Heart right ventricle (tissue), 16 donors: Measurements from ENCODE around the gene SLC5A1. TPM values are rescaled to one million over a fixed set of nuclear protein-coding genes. Genes with fewer than 3 reads are reported as not detected.
"Not testable (repeated sequence)": the region's sequence is repeated elsewhere in the genome, so short reads cannot be mapped to it uniquely, and the experiment has no call there.

Source experiments
- ATAC-seq, 8 donors: fragments of 200-7000 bp; cut with Tn5 transposase; one replicate each; pipeline ENCODE4 v1.9.1; 2020; ENCODE audit warnings: mild to moderate bottlenecking in 8 of 8, moderate library complexity in 8 of 8, moderate number of reproducible peaks in 1 of 8
- DNase-seq, 2 donors: peaks; one replicate each; pipeline ENCODE4 v3.0.0-alpha.2; 2020
- H3K27ac ChIP-seq, 10 donors: fragments of 200-600 bp; sonication (generic) in 2 of 10; one replicate each; pipeline versions ENCODE4 v1.5.0 to v1.8.0; 2020 to 2022; ENCODE audit warnings: mild to moderate bottlenecking in 3 of 10
- H3K27me3 ChIP-seq, 7 donors: fragments of 200-600 bp; one replicate each; pipeline ENCODE4 v1.8.0; 2021 to 2022; ENCODE audit warnings: mild to moderate bottlenecking in 2 of 7
- H3K36me3 ChIP-seq, 9 donors: fragments of 200-600 bp; sonication (generic) in 1 of 9; one replicate each; pipeline versions ENCODE4 v1.5.0 to v1.8.0; 2020 to 2022; ENCODE audit warnings: mild to moderate bottlenecking in 2 of 9
- H3K4me1 ChIP-seq, 9 donors: fragments of 200-600 bp; sonication (generic) in 1 of 9; one replicate each; pipeline versions ENCODE4 v1.5.0 to v1.8.0; 2020 to 2022; ENCODE audit warnings: mild to moderate bottlenecking in 4 of 9
- H3K4me3 ChIP-seq, 10 donors: fragments of 200-600 bp; sonication (generic) in 2 of 10; one replicate each; pipeline versions ENCODE4 v1.5.0 to v1.8.0; 2020 to 2022; ENCODE audit warnings: mild to moderate bottlenecking in 7 of 10, moderate library complexity in 2 of 10
- H3K9me3 ChIP-seq, 11 donors: fragments of 200-600 bp in 10 of 11; sonication (generic) in 2 of 11; one replicate each; pipeline versions ENCODE4 v1.5.0 to v1.8.0; 2013 to 2022; ENCODE audit warnings: mild to moderate bottlenecking in 2 of 11, control low read depth in 1 of 11, moderate library complexity in 1 of 11
- CTCF ChIP-seq, 9 donors: fragments of 200-600 bp; sonication (generic) in 2 of 9; IDR thresholded peaks; one replicate each; pipeline versions ENCODE4 v1.5.0 to v1.8.0; 2021 to 2022; ENCODE audit warnings: antibody characterized with exemption in 9 of 9, mild to moderate bottlenecking in 5 of 9, moderate library complexity in 1 of 9
- WGBS, 2 donors: extraction: QIAGEN DNeasy Blood & Tissue Kit; methylation state at CpG; one replicate each; pipeline ENCODE4 v1.1.7; 2013; ENCODE audit warnings: inconsistent platforms in 1 of 2; 5-methylcytosine and 5-hydroxymethylcytosine counted together
- intact Hi-C, 10 donors: fragments of 100-400 bp; cut with DNase I; formaldehyde crosslinking; loops; one replicate each; pipeline versions ENCODE4 v1.11.1 to v1.14.2; 2022
- polyA plus RNA-seq, 2 donors: library from polyadenylated mRNA; stranded (reverse); fragments of 200-250 nt; gene quantifications; one replicate each; pipeline ENCODE4 v1.2.3, GENCODE V29; 2013
- total RNA-seq, 10 donors: library from RNA; stranded (reverse); fragmentation: NEBNext Ultra II Directional in 3 of 10; extraction: Animal tissue kit (Norgen Biotek cat#: 25700) in 3 of 10; gene quantifications; one replicate each; pipeline versions ENCODE4 v1.2.1 to v1.2.4, GENCODE V29; 2021 to 2023
- donor health status: Arrhythmogenic right ventricular cardiomyopathy.
- donor health status: ischemic (EF 13 %, LVEDD 7.1; RV severe dilation, severe dysfunction).
- donor health status: healthy with polysubstance abuse.
- donor health status: DM: no; HTN: yes; CAD: no.
- donor health status: DM: no; HTN: no; CAD: no.
- donor health status: ischemic (EF 25% LVEDD 6.9; RV normal size, moderate dysfunction).
- donor health status: ischemic (EF 25% LVEDD 5.7; RV mildly dilated, moderate dysfunction).
- donor health status: healthy.
- donor health status: DM: yes; HTN: yes; CAD: no.
- donor health status: Ischemic cardiomyopathy.
- donor health status: ischemic (EF 35%, LVEDD 5.7; RV mildly dilated, moderate dysfunction).
- donor health status: nonischemic (EF 11% LVEDD 7.7; RV severe dilation, severe dysfunction).
- donor health status: DM: yes; HTN: yes; CAD: no.
- donor health status: PGD.
- donor health status: ischemic (EF 29% LVEDD 5.4; RV normal size, mild dysfunction).
- donor health status: nonischemic (EF 23%, LVEDD 6.1; RV moderate dilation, normal function).

The SLC5A1 gene
- total and polyA plus RNA-seq, 12 donors = 12.2 to 186 (median 87.9) TPM

- Histone ChIP-seq H3K36me3 (no peaks in the 10 kb centered on the region), H3K4me3 (no peak overlapping the region), H3K9me3 (no peaks in the 10 kb centered on the region), H3K27me3 (peaks cover 0 to 8% (median 0%) of the 10 kb centered on the region in 7 donors), H3K27ac (no peak overlapping the region), H3K4me1 (peaks cover 0 to 10% (median 0%) of the 10 kb centered on the region in 9 donors)
- ATAC-seq (no peak), DNase-seq (no peak)
- 80 to 86% methylated on average over 1 of the region's 1 CpG for WGBS, 2 donors
- intact Hi-C loops = no loop called here
- no peak for TF ChIP-seq CTCF (IDR thresholded peaks at IDR 0.05)
Observed at GRCh38 chr22:32132783-32133182, 89.7 kb downstream of the SLC5A1 start.

GRCh38 chr22:32134796-32135195 is 91.7 kb downstream of the SLC5A1 start:
- H3K27ac ChIP-seq, DNase-seq, H3K4me3 ChIP-seq, ATAC-seq, H3K9me3 ChIP-seq, H3K27me3 ChIP-seq, intact Hi-C loops, H3K36me3 ChIP-seq: not testable (repeated sequence)
- 93 to 97% methylated on average over 14 of the region's 14 CpGs for WGBS, 2 donors
- peaks cover 0 to 16% (median 0%) of the 10 kb centered on the region in 9 donors for H3K4me1 ChIP-seq

GRCh38 chr22:32135958-32136357 is 92.9 kb downstream of the SLC5A1 start:
- WGBS, 2 donors = 64 to 76% methylated on average over 3 of the region's 3 CpGs
- H3K27ac ChIP-seq, DNase-seq, intact Hi-C loops, H3K9me3 ChIP-seq, H3K4me3 ChIP-seq, H3K27me3 ChIP-seq, H3K36me3 ChIP-seq: not testable (repeated sequence)
- peak in 5 of 8 donors; percentile 56 to 75 (median 69) for ATAC-seq
- H3K4me1 ChIP-seq = peaks cover 0 to 16% (median 0%) of the 10 kb centered on the region in 9 donors

- H3K4me3 ChIP-seq, DNase-seq, ATAC-seq, H3K36me3 ChIP-seq, H3K9me3 ChIP-seq, H3K27me3 ChIP-seq, intact Hi-C loops: not testable (repeated sequence)
- Histone ChIP-seq H3K27ac (peak overlapping the region in 3 of 10 donors; percentile 22 to 76 (median 67)), H3K4me1 (peaks cover 0 to 16% (median 0%) of the 10 kb centered on the region in 9 donors)
- WGBS, 2 donors = 68 to 73% methylated on average over 4 of the region's 4 CpGs
Observed at GRCh38 chr22:32136881-32137280, 93.8 kb downstream of the SLC5A1 start.

GRCh38 chr22:32137731-32138324 is 94.8 kb downstream of the SLC5A1 start:
- 59 to 69% methylated on average over 16 of the region's 16 CpGs for WGBS, 2 donors
- H3K4me3 ChIP-seq = peak overlapping the region in 9 of 10 donors; percentile 15 to 55 (median 47)
- ATAC-seq = peak in 6 of 8 donors; percentile 29 to 77 (median 62)

GRCh38 chr22:32138576-32138975 is 95.5 kb downstream of the SLC5A1 start:
- intact Hi-C loops, H3K36me3 ChIP-seq, DNase-seq, ATAC-seq, H3K27me3 ChIP-seq, H3K9me3 ChIP-seq: not testable (repeated sequence)
- 55 to 66% methylated on average over 1 of the region's 1 CpG for WGBS, 2 donors
- Histone ChIP-seq H3K27ac (peak overlapping the region in 7 of 10 donors; percentile 54 to 77 (median 67)), H3K4me3 (peak overlapping the region in 8 of 10 donors; percentile 4 to 55 (median 48)), H3K4me1 (peaks cover 0 to 21% (median 0%) of the 10 kb centered on the region in 9 donors)

More at GRCh38 chr22:32137731-32138324, 94.8 kb downstream of the SLC5A1 start:
- peak overlapping the region; percentile 13 to 78 (median 67) for H3K27ac ChIP-seq
- H3K27me3 ChIP-seq, H3K36me3 ChIP-seq, intact Hi-C loops, H3K9me3 ChIP-seq: not testable (repeated sequence)
- DNase-seq = peak in 1 of 2 donors; percentile 31
- peaks cover 0 to 21% (median 0%) of the 10 kb centered on the region in 9 donors for H3K4me1 ChIP-seq

GRCh38 chr22:32140688-32141087 is 97.6 kb downstream of the SLC5A1 start:
- ATAC-seq = peak in 5 of 8 donors; percentile 39 to 67 (median 53)
- intact Hi-C loops = loop anchor here in 1 of 10 donors (10.0 kb wide), 1 partner anchor 334 kb away; the partner anchor contains the start of gene FBXO7
- H3K9me3 ChIP-seq, H3K27ac ChIP-seq, H3K36me3 ChIP-seq, H3K4me3 ChIP-seq, DNase-seq, H3K27me3 ChIP-seq: not testable (repeated sequence)
- peaks cover 0 to 34% (median 0%) of the 10 kb centered on the region in 9 donors for H3K4me1 ChIP-seq
- peak in 6 of 9 donors; percentile 22 to 43 (median 38) for TF ChIP-seq CTCF (IDR thresholded peaks at IDR 0.05)
- 49 to 52% methylated on average over 6 of the region's 6 CpGs for WGBS, 2 donors
